ENCODE data around the gene EFNA1.
"Not testable (repeated sequence)": the region's sequence is repeated elsewhere in the genome, so short reads cannot be mapped to it uniquely, and the experiment has no call there.

Gene EFNA1

DNA sequence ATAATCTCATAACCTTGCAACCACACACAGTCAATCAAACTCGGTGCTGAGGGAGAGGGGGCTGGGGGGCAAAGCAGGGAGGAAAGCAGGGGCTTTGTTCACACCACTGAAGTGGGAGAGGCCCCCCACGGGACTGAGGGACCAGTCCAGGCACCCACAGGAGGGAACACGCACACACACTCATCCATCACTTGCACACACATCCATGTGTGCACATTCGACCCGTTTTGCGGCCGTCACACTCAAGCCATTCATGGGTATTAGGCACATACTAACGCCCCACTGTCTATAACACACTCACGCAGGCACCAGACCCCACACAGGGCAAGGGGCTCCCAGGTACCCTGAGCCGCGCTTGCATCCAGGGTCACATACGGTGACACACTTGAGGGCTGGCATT is 35.0 kb upstream of the EFNA1 start:
- no peak for DNase-seq

DNA sequence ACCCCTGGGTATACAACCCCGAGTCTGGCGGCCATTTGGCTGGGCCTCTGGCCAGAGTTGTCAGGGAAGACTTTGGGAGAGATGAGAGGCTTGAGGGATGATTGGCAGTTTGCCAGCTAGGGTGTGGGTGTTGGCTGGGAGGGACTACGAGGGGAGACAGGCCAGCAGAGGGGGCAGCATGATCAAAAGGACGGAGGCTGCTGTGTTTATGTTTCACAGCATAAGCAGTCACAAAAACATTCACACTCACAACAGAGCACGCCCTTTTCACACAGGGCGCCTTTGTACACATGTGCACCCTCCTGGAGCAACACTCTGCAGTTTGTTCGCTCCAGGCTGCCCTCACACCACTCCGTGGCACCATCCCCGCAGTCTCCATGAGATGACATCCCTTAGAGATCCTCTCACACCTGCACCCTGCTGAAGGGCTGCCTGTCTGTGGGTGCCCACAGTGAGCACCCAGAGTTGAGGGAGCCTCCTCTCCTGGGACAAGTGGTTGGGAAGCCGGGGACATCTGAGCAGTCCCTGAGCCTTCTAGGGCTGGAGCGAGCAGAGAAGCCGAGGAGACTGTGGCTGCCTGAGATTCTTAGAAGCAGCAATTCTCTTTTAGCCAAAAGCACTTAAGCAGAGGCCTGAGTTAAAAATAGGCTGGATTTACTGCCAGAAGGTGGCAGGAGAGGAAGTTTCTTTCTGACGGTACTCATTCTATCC is 33.6 kb upstream of the EFNA1 start:
- peak; percentile 75 for DNase-seq

GRCh38 chr1:155094622-155094948 is 33.1 kb upstream of the EFNA1 start:
- DNase-seq: no peak

- DNase-seq: no peak
Measured at GRCh38 chr1:155099331-155099730, 28.3 kb upstream of the EFNA1 start.

DNA sequence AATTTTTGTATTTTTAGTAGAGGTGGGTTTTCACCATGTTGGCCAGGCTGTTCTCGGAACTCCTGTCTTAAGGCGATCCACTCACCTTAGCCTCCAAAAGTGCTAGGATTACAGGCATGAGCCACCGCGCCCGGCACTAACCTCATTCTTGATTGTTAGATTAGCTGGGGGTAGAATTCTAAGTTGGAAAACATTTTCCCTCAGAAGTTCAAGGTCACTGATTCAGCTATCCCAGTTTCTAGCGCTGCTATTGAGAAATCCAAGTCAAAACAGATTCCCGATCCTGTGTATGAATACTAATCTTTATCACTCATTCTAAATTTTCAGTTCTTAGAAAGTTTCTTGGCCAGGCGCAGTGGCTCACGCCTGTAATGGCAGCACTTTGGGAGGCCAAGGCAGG is 24.4 kb upstream of the EFNA1 start:
- DNase-seq: no peak

GRCh38 chr1:155104605-155105534 is 22.8 kb upstream of the EFNA1 start:
- DNase-seq: no peak

- no peak for DNase-seq
Measured at GRCh38 chr1:155105604-155106011, 22.1 kb upstream of the EFNA1 start.

- DNase-seq: no peak
Measured at GRCh38 chr1:155106862-155107261, 20.8 kb upstream of the EFNA1 start.

GRCh38 chr1:155107309-155108264 is 20.1 kb upstream of the EFNA1 start:
- DNase-seq: no peak

DNA sequence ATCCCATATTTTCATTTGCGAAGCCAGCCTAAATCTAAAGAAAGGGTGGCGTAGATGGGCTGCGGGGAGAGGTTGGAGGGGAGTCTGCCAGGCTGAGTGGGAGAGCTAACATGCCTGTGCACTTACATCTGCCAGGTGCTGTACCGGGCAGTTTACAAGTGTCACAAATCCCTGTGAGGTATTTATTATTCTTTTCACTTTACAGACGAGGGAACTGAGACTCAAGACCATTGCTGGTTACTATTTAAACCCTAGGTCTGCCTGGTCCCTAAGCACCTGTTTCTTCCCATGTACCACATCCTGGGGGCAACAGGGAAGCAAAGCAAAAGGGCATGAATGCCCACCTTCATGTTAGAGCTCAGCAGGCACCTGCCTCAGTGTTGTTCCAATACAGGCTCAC is 19.4 kb upstream of the EFNA1 start:
- no peak for DNase-seq

DNA sequence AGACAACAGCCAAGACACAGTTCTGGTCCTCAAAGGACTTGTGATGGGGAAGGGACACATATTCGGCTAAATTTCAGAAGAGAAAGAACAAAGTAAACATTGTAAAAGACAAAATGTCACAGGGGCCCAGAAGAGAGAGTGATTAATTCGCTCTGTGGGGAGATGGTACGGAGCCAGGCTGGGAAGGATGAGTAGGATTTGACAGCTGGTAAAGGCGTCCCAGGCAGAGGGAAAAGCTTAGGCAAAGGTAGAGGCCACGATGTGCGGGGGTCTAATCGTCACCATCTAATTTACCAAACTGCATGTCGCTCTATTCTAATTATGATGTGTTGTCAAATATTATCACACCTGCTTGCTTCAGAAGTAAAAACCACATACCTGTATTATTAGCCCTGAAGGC is 17.3 kb upstream of the EFNA1 start:
- no peak for DNase-seq

DNA sequence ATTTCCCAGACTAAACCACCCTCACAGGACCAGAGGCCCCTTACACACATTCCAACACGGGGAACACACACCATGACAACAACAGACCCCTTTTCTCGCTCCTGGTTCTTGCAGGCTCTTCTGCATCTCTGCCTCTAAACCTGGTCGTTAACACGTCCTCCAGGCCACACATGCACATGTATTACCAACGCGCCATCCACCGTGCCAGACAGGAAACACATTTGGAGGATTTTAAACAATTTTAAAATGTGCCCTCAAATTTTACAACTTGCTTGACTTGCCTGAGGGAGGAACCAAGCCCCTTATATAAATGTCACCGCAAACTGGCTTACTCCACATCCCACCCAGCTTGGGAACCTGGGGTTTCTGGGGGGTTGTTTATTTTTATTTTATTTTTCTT is 16.9 kb upstream of the EFNA1 start:
- DNase-seq: no peak

GRCh38 chr1:155113450-155113980 is 14.2 kb upstream of the EFNA1 start:
- no peak for DNase-seq

GRCh38 chr1:155116113-155116764 is 11.4 kb upstream of the EFNA1 start:
- DNase-seq: no peak

- no peak for DNase-seq
Measured at GRCh38 chr1:155117610-155118009, 10.1 kb upstream of the EFNA1 start.

GRCh38 chr1:155118090-155118489 is 9.6 kb upstream of the EFNA1 start:
- not testable (repeated sequence) for DNase-seq

- DNase-seq: no peak
Measured at GRCh38 chr1:155120253-155120652, 7.4 kb upstream of the EFNA1 start.

GRCh38 chr1:155121249-155121648 is 6.4 kb upstream of the EFNA1 start:
- no peak for DNase-seq

- DNase-seq: no peak
Measured at GRCh38 chr1:155122308-155122707, 5.4 kb upstream of the EFNA1 start.

DNA sequence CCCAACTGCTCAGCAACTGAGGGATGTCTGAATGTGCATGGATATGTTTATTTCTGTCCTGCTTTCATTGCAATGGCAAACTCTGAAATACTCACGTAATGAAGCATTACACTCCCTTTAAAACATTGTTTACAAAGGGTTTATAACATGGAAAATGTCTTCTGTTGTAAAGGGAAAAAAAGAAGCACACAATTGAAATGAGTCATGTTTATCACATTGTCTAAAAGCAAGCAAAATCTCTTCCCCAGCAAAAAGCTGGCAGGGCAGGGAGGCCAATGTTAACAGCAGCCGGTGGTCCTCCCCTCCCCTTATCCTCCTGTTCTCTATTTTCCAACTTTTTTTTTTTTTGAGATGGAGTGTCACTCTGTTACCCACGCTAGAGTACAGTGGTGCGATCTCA is 3.9 kb upstream of the EFNA1 start:
- DNase-seq: no peak

DNA sequence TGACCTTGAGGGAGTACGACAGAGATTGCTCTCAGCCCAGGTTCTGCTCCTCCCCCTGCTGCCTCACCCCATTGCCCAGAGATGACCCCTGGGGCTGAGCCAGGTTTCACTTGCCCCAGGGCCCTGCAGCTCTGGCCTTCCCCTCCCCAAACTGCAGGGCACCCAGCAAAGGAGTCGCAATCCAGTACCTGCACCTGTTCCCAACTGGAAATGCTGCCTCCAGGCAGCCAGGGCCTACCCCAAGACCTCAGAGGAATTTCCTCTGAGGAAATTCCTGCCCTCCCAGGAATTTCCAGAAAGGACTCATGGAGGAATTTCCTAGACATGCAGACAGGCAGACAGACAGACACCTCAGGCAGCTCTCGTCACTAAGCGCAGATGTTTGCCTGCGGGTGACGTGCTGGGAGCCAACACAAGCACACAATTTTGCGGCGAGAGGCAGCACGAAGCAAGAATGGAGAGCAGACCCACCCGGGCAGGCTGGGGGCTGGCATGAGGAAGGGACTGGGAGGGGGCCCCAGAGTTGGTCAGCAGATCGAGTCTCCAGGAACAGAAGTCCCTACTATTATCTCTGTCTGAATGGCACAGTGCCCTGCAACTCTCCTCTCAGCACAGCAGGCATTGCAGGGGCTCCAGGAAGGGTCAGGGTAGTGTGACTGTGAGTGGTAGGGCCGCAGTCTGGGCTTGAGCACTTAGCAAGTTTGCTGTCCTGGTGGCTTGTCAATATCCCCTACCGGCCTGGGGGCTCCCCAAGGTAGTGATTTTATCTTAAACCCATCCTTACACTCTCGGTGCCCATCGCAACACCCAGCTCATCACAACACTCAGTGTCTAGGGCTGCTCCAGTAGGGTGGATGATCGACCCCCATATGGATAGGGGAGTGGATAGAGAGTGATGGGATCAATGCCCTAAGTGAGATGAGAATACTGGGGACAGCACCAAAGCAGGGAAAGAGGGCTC is 2.9 kb upstream of the EFNA1 start:
- DNase-seq: no peak
